GM23338 (cell line): Measurements from ENCODE around the gene CWC27. TPM values are rescaled to one million over a fixed set of nuclear protein-coding genes. Genes with fewer than 3 reads are reported as not detected.

Experiments used
- ATAC-seq: fragments of 200-7000 bp; cut with Tn5 transposase; 3 replicates; pipeline ENCODE4 v1.9.1; 2020
- DNase-seq: peaks from one replicate; pipeline ENCODE4 v3.0.0-alpha.2; 2015; ENCODE audit warnings: low spot score
- H2AFZ ChIP-seq: fragments of 200-600 bp; sonication (generic); 2 replicates; pipeline ENCODE4 v1.8.0; 2016; ENCODE audit warnings: antibody characterized with exemption, mild to moderate bottlenecking, moderate library complexity
- H3F3A ChIP-seq: fragments of 200-600 bp; sonication (generic); replicated peaks from 2 replicates; pipeline ENCODE4 v1.8.0; 2017; ENCODE audit warnings: antibody characterized with exemption, mixed run types, low read depth
- H3K27ac ChIP-seq: fragments of 200-600 bp; sonication (generic); 2 replicates; pipeline ENCODE4 v1.6.1; 2016; ENCODE audit warnings: low read depth
- H3K27me3 ChIP-seq: fragments of 200-600 bp; sonication (generic); 2 replicates; pipeline ENCODE4 v1.8.0; 2016; ENCODE audit warnings: mild to moderate bottlenecking, mixed run types, moderate library complexity; ENCODE audit not compliant: insufficient read depth
- H3K36me3 ChIP-seq: fragments of 200-600 bp; sonication (generic); 2 replicates; pipeline ENCODE4 v1.8.0; 2016; ENCODE audit warnings: mild to moderate bottlenecking; ENCODE audit not compliant: insufficient read depth
- H3K4me1 ChIP-seq: fragments of 200-600 bp; sonication (generic); 2 replicates; pipeline ENCODE4 v1.8.0; 2016; ENCODE audit warnings: mild to moderate bottlenecking, moderate library complexity; ENCODE audit not compliant: insufficient read depth
- H3K4me2 ChIP-seq: fragments of 200-600 bp; sonication (generic); 2 replicates; pipeline ENCODE4 v1.7.1; 2017; ENCODE audit warnings: mixed run types
- H3K4me3 ChIP-seq: fragments of 200-600 bp; sonication (generic); 2 replicates; pipeline ENCODE4 v1.6.1; 2016; ENCODE audit warnings: mixed run types
- H3K79me2 ChIP-seq: fragments of 200-600 bp; sonication (generic); replicated peaks from 2 replicates; pipeline ENCODE4 v1.8.0; 2017; ENCODE audit warnings: mild to moderate bottlenecking; ENCODE audit not compliant: insufficient read depth
- H3K9me2 ChIP-seq: fragments of 200-600 bp; sonication (generic); 2 replicates; pipeline ENCODE4 v1.8.0; 2017; ENCODE audit not compliant: insufficient read depth
- H4K20me1 ChIP-seq: fragments of 200-600 bp; sonication (generic); replicated peaks from 2 replicates; pipeline ENCODE4 v1.8.0; 2017; ENCODE audit warnings: mild to moderate bottlenecking; ENCODE audit not compliant: insufficient read depth
- H3K27ac Mint-ChIP-seq: 2 replicates; pipeline ENCODE4 v1.8.0; 2020; ENCODE audit warnings: inconsistent platforms, mild to moderate bottlenecking, moderate library complexity, mixed read lengths
- H3K27me3 Mint-ChIP-seq: 3 replicates; pipeline ENCODE4 v1.8.0; 2022; ENCODE audit warnings: low read depth, mild to moderate bottlenecking, moderate library complexity, mixed read lengths, inconsistent platforms; ENCODE audit not compliant: insufficient read depth, poor library complexity
- H3K36me3 Mint-ChIP-seq: 3 replicates; pipeline ENCODE4 v1.8.0; 2021; ENCODE audit warnings: low read depth, mild to moderate bottlenecking, inconsistent platforms, moderate library complexity, mixed read lengths
- H3K4me1 Mint-ChIP-seq: 3 replicates; pipeline ENCODE4 v1.8.0; 2020; ENCODE audit warnings: mild to moderate bottlenecking, inconsistent platforms, mixed read lengths
- H3K4me3 Mint-ChIP-seq: 3 replicates; pipeline ENCODE4 v1.8.0; 2021; ENCODE audit warnings: moderate library complexity, mild to moderate bottlenecking, inconsistent platforms, mixed read lengths
- H3K9me3 Mint-ChIP-seq: 3 replicates; pipeline ENCODE4 v1.8.0; 2020; ENCODE audit warnings: moderate library complexity, mild to moderate bottlenecking, inconsistent platforms, mixed read lengths
- CREB1 ChIP-seq: fragments of 250-450 bp; sonication (Bioruptor Pico); IDR thresholded peaks from 2 replicates; pipeline ENCODE4 v1.5.0; 2020; ENCODE audit warnings: low read depth, mild to moderate bottlenecking, moderate library complexity
- EZH2 ChIP-seq: fragments of 200-600 bp; sonication (generic); IDR thresholded peaks from one replicate; pipeline ENCODE4 v1.8.0; 2017; ENCODE audit warnings: antibody characterized with exemption, mild to moderate bottlenecking, low read depth; ENCODE audit not compliant: unreplicated experiment
- EZH2phosphoT487 ChIP-seq: fragments of 200-600 bp; sonication (generic); IDR thresholded peaks from one replicate; pipeline ENCODE4 v1.8.1; 2018; ENCODE audit warnings: antibody characterized with exemption; ENCODE audit not compliant: unreplicated experiment
- JUNB ChIP-seq: IDR thresholded peaks from one replicate; pipeline ENCODE4 v1.6.1; 2016; ENCODE audit warnings: antibody characterized with exemption; ENCODE audit not compliant: unreplicated experiment
- NANOG ChIP-seq: IDR thresholded peaks from 2 replicates; pipeline ENCODE4 v1.6.1; 2016; ENCODE audit warnings: antibody characterized with exemption, borderline replicate concordance
- POLR2AphosphoS5 ChIP-seq: IDR thresholded peaks from 2 replicates; pipeline ENCODE4 v1.6.1; 2016; ENCODE audit warnings: antibody characterized with exemption, low read depth
- ZNF114 ChIP-seq: fragments of 250-450 bp; sonication (Bioruptor Pico); IDR thresholded peaks from 2 replicates; pipeline ENCODE4 v1.5.0; 2020; ENCODE audit warnings: mild to moderate bottlenecking, moderate library complexity
- ZNF331 ChIP-seq: fragments of 250-450 bp; sonication (Bioruptor Pico); IDR thresholded peaks from 2 replicates; pipeline ENCODE4 v1.5.0; 2020; ENCODE audit warnings: low read depth, mild to moderate bottlenecking, moderate library complexity
- polyA plus RNA-seq: library from polyadenylated mRNA; unstranded; fragments of >200 nt; fragmentation: Nextera tagmentation; extraction: Ambion mirVana; gene quantifications from 2 replicates; pipeline ENCODE4 v1.2.1, GENCODE V29; 2016
- total RNA-seq: library from RNA; depleted of rRNA; stranded (reverse); fragments of >200 nt; shearing (Covaris generic); gene quantifications from 2 replicates; pipeline ENCODE4 v1.2.3, GENCODE V29; 2014
- TF ChIP-seq, protein P1 (sequence below): IDR thresholded peaks from 2 replicates; pipeline ENCODE4 v1.6.1; 2016; ENCODE audit warnings: antibody characterized with exemption
- TF ChIP-seq, protein P2 (sequence below), 2 experiments: fragments of 200-600 bp in 1 of 2; sonication (generic) in 1 of 2; conservative IDR thresholded peaks; 2 replicates each; pipeline versions ENCODE4 v1.5.1 to v1.6.1; 2016 to 2017; ENCODE audit warnings: antibody characterized with exemption in 2 of 2, low read depth in 2 of 2, mild to moderate bottlenecking in 2 of 2, moderate library complexity in 1 of 2
- TF ChIP-seq, protein P3 (sequence below): fragments of 250-450 bp; sonication (Bioruptor Pico); IDR thresholded peaks from 2 replicates; pipeline ENCODE4 v1.5.0; 2020; ENCODE audit warnings: mild to moderate bottlenecking, moderate library complexity
- TF ChIP-seq, protein P4 (sequence below): IDR thresholded peaks from one replicate; pipeline ENCODE4 v1.6.1; 2018; ENCODE audit warnings: antibody characterized with exemption; ENCODE audit not compliant: unreplicated experiment

The CWC27 gene
- total and polyA plus RNA-seq, 2 experiments from 2014 or later: 27.7 to 115 TPM

DNA sequence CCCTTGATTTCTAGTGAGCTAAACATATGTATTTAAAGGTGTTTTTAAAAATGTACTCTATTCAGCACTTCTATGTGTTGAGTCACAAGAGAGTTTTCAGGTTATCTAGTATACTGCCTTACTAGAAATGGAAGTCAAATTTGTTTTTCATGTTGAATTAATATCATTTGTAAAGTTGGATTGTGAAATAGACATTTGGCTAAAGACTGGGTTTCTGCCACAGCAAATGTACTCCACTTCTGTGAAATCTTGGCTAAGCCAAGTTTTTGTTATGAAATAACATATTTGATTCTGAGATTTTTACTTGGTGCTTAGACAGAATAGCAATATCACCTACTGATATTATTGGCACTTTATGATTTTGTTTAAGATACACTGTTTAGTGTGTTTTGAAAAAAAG is 106.0 kb downstream of the CWC27 start:
- H3K27me3 ChIP-seq: no peaks in the 10 kb centered on the region
- no peaks in the 10 kb centered on the region for H3F3A ChIP-seq
- DNase-seq: no peak
- Mint-ChIP-seq H3K4me3 (no peak overlapping the region), H3K36me3 (no peaks in the 10 kb centered on the region), H3K27me3 (no peaks in the 10 kb centered on the region), H3K4me1 (peaks cover 2% of the 10 kb centered on the region; the same call in 2 of the 3 replicates), H3K9me3 (no peaks in the 10 kb centered on the region), H3K27ac (no peak overlapping the region)
- H3K4me1 ChIP-seq: no peaks in the 10 kb centered on the region
- H3K4me3 ChIP-seq: no peak overlapping the region
- H3K27ac ChIP-seq: no peak overlapping the region
- no peak for ATAC-seq
- H3K9me2 ChIP-seq: no peaks in the 10 kb centered on the region
- H3K79me2 ChIP-seq: no peaks in the 10 kb centered on the region
- H2AFZ ChIP-seq: no peak overlapping the region
- H3K4me2 ChIP-seq: no peak overlapping the region
- H4K20me1 ChIP-seq: no peaks in the 10 kb centered on the region
- TF ChIP-seq ZNF114 (no peak), EZH2phosphoT487 (no peak), EZH2 (no peak), ZNF331 (CRISPR knock-in tag) (no peak), CREB1 (no peak), JUNB (no peak), NANOG (no peak), POLR2AphosphoS5 (no peak)
- TF ChIP-seq, protein P1, sequence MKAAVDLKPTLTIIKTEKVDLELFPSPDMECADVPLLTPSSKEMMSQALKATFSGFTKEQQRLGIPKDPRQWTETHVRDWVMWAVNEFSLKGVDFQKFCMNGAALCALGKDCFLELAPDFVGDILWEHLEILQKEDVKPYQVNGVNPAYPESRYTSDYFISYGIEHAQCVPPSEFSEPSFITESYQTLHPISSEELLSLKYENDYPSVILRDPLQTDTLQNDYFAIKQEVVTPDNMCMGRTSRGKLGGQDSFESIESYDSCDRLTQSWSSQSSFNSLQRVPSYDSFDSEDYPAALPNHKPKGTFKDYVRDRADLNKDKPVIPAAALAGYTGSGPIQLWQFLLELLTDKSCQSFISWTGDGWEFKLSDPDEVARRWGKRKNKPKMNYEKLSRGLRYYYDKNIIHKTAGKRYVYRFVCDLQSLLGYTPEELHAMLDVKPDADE: no peak
- TF ChIP-seq, protein P2, sequence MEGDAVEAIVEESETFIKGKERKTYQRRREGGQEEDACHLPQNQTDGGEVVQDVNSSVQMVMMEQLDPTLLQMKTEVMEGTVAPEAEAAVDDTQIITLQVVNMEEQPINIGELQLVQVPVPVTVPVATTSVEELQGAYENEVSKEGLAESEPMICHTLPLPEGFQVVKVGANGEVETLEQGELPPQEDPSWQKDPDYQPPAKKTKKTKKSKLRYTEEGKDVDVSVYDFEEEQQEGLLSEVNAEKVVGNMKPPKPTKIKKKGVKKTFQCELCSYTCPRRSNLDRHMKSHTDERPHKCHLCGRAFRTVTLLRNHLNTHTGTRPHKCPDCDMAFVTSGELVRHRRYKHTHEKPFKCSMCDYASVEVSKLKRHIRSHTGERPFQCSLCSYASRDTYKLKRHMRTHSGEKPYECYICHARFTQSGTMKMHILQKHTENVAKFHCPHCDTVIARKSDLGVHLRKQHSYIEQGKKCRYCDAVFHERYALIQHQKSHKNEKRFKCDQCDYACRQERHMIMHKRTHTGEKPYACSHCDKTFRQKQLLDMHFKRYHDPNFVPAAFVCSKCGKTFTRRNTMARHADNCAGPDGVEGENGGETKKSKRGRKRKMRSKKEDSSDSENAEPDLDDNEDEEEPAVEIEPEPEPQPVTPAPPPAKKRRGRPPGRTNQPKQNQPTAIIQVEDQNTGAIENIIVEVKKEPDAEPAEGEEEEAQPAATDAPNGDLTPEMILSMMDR (conservative IDR thresholded peaks at IDR 0.05; ENCODE audit: low read depth in 2 of 2): no peak
- TF ChIP-seq, protein P3, sequence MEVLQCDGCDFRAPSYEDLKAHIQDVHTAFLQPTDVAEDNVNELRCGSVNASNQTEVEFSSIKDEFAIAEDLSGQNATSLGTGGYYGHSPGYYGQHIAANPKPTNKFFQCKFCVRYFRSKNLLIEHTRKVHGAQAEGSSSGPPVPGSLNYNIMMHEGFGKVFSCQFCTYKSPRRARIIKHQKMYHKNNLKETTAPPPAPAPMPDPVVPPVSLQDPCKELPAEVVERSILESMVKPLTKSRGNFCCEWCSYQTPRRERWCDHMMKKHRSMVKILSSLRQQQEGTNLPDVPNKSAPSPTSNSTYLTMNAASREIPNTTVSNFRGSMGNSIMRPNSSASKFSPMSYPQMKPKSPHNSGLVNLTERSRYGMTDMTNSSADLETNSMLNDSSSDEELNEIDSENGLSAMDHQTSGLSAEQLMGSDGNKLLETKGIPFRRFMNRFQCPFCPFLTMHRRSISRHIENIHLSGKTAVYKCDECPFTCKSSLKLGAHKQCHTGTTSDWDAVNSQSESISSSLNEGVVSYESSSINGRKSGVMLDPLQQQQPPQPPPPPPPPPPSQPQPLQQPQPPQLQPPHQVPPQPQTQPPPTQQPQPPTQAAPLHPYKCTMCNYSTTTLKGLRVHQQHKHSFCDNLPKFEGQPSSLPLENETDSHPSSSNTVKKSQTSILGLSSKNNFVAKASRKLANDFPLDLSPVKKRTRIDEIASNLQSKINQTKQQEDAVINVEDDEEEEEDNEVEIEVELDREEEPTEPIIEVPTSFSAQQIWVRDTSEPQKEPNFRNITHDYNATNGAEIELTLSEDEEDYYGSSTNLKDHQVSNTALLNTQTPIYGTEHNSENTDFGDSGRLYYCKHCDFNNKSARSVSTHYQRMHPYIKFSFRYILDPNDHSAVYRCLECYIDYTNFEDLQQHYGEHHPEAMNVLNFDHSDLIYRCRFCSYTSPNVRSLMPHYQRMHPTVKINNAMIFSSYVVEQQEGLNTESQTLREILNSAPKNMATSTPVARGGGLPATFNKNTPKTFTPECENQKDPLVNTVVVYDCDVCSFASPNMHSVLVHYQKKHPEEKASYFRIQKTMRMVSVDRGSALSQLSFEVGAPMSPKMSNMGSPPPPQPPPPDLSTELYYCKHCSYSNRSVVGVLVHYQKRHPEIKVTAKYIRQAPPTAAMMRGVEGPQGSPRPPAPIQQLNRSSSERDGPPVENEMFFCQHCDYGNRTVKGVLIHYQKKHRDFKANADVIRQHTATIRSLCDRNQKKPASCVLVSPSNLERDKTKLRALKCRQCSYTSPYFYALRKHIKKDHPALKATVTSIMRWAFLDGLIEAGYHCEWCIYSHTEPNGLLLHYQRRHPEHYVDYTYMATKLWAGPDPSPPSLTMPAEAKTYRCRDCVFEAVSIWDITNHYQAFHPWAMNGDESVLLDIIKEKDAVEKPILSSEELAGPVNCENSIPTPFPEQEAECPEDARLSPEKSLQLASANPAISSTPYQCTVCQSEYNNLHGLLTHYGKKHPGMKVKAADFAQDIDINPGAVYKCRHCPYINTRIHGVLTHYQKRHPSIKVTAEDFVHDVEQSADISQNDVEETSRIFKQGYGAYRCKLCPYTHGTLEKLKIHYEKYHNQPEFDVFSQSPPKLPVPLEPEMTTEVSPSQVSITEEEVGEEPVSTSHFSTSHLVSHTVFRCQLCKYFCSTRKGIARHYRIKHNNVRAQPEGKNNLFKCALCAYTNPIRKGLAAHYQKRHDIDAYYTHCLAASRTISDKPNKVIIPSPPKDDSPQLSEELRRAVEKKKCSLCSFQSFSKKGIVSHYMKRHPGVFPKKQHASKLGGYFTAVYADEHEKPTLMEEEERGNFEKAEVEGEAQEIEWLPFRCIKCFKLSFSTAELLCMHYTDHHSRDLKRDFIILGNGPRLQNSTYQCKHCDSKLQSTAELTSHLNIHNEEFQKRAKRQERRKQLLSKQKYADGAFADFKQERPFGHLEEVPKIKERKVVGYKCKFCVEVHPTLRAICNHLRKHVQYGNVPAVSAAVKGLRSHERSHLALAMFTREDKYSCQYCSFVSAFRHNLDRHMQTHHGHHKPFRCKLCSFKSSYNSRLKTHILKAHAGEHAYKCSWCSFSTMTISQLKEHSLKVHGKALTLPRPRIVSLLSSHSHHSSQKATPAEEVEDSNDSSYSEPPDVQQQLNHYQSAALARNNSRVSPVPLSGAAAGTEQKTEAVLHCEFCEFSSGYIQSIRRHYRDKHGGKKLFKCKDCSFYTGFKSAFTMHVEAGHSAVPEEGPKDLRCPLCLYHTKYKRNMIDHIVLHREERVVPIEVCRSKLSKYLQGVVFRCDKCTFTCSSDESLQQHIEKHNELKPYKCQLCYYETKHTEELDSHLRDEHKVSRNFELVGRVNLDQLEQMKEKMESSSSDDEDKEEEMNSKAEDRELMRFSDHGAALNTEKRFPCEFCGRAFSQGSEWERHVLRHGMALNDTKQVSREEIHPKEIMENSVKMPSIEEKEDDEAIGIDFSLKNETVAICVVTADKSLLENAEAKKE (CRISPR knock-in tag): no peak
- TF ChIP-seq, protein P4, sequence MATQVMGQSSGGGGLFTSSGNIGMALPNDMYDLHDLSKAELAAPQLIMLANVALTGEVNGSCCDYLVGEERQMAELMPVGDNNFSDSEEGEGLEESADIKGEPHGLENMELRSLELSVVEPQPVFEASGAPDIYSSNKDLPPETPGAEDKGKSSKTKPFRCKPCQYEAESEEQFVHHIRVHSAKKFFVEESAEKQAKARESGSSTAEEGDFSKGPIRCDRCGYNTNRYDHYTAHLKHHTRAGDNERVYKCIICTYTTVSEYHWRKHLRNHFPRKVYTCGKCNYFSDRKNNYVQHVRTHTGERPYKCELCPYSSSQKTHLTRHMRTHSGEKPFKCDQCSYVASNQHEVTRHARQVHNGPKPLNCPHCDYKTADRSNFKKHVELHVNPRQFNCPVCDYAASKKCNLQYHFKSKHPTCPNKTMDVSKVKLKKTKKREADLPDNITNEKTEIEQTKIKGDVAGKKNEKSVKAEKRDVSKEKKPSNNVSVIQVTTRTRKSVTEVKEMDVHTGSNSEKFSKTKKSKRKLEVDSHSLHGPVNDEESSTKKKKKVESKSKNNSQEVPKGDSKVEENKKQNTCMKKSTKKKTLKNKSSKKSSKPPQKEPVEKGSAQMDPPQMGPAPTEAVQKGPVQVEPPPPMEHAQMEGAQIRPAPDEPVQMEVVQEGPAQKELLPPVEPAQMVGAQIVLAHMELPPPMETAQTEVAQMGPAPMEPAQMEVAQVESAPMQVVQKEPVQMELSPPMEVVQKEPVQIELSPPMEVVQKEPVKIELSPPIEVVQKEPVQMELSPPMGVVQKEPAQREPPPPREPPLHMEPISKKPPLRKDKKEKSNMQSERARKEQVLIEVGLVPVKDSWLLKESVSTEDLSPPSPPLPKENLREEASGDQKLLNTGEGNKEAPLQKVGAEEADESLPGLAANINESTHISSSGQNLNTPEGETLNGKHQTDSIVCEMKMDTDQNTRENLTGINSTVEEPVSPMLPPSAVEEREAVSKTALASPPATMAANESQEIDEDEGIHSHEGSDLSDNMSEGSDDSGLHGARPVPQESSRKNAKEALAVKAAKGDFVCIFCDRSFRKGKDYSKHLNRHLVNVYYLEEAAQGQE: no peak
- no peaks in the 10 kb centered on the region for H3K36me3 ChIP-seq
